Neural progenitor cell (in vitro differentiated cells): ENCODE results near the gene COTL1. TPM values are rescaled to one million over a fixed set of nuclear protein-coding genes. Genes with fewer than 3 reads are reported as not detected.

ENCODE experiments used
- DNase-seq: peaks from one replicate; pipeline ENCODE4 v3.0.0-alpha.2; 2016; ENCODE audit warnings: low spot score
- H2AFZ ChIP-seq: fragments of 200-600 bp; sonication (generic); replicated peaks from 2 replicates; pipeline ENCODE4 v1.6.1; 2016; ENCODE audit warnings: antibody characterized with exemption
- H3F3A ChIP-seq: fragments of 200-600 bp; sonication (generic); 2 replicates; pipeline ENCODE4 v1.6.1; 2016; ENCODE audit warnings: antibody characterized with exemption, low read depth
- H3K27ac ChIP-seq: fragments of 200-600 bp; sonication (generic); 2 replicates; pipeline ENCODE4 v1.5.1; 2016; ENCODE audit warnings: mild to moderate bottlenecking
- H3K27me3 ChIP-seq: fragments of 200-600 bp; sonication (generic); 2 replicates; pipeline ENCODE4 v1.6.1; 2016; ENCODE audit warnings: mild to moderate bottlenecking, moderate library complexity
- H3K36me3 ChIP-seq: fragments of 200-600 bp; sonication (generic); 2 replicates; pipeline ENCODE4 v1.5.1; 2016
- H3K4me1 ChIP-seq: fragments of 200-600 bp; sonication (generic); 2 replicates; pipeline ENCODE4 v1.6.1; 2016; ENCODE audit warnings: mixed run types
- H3K4me2 ChIP-seq: fragments of 200-600 bp; sonication (generic); 2 replicates; pipeline ENCODE4 v1.6.1; 2016
- H3K4me3 ChIP-seq: fragments of 200-600 bp; sonication (generic); 2 replicates; pipeline ENCODE4 v1.5.1; 2016
- H3K79me2 ChIP-seq: fragments of 200-600 bp; sonication (generic); 2 replicates; pipeline ENCODE4 v1.6.1; 2016; ENCODE audit warnings: low read depth
- H3K9ac ChIP-seq: fragments of 200-600 bp; sonication (generic); 2 replicates; pipeline ENCODE4 v1.6.1; 2016
- H3K9me3 ChIP-seq: fragments of 200-600 bp; sonication (generic); 2 replicates; pipeline ENCODE4 v1.5.1; 2016; ENCODE audit warnings: low read depth
- H4K20me1 ChIP-seq: fragments of 200-600 bp; sonication (generic); 2 replicates; pipeline ENCODE4 v1.6.1; 2016; ENCODE audit warnings: low read depth
- H3K27ac Mint-ChIP-seq: 3 replicates; pipeline ENCODE4 v1.8.0; 2021; ENCODE audit warnings: mixed read lengths
- H3K27me3 Mint-ChIP-seq: 2 replicates; pipeline ENCODE4 v1.8.0; 2022; ENCODE audit warnings: low read depth, mild to moderate bottlenecking, inconsistent platforms, moderate library complexity, mixed read lengths; ENCODE audit not compliant: insufficient read depth
- H3K36me3 Mint-ChIP-seq: 3 replicates; pipeline ENCODE4 v1.8.0; 2021; ENCODE audit warnings: mixed read lengths
- H3K4me1 Mint-ChIP-seq: 3 replicates; pipeline ENCODE4 v1.8.0; 2021; ENCODE audit warnings: mixed read lengths
- H3K4me3 Mint-ChIP-seq: 3 replicates; pipeline ENCODE4 v1.8.0; 2021; ENCODE audit warnings: mild to moderate bottlenecking, moderate library complexity, mixed read lengths
- H3K9me3 Mint-ChIP-seq: 3 replicates; pipeline ENCODE4 v1.8.0; 2020; ENCODE audit warnings: mixed read lengths
- EZH2 ChIP-seq: fragments of 200-600 bp; sonication (generic); IDR thresholded peaks from 2 replicates; pipeline ENCODE4 v1.6.1; 2017; ENCODE audit warnings: antibody characterized with exemption, mild to moderate bottlenecking, moderate library complexity
- EZH2phosphoT487 ChIP-seq: fragments of 200-600 bp; sonication (generic); IDR thresholded peaks from 2 replicates; pipeline ENCODE4 v1.6.1; 2017; ENCODE audit warnings: antibody characterized with exemption
- total RNA-seq: library from RNA; depleted of rRNA; stranded (reverse); fragments of >200 nt; gene quantifications from 2 replicates; pipeline ENCODE4 v1.2.3, GENCODE V29; 2015; ENCODE audit warnings: low replicate concordance
- TF ChIP-seq, protein P1 (sequence below): fragments of 200-600 bp; sonication (generic); IDR thresholded peaks from 2 replicates; pipeline ENCODE4 v1.5.1; 2017; ENCODE audit warnings: antibody characterized with exemption, mild to moderate bottlenecking

The COTL1 gene
- total RNA-seq, 1 donor from 2014 or later, result 46.9 TPM

GRCh38 chr16:84554627-84555328 is 63.1 kb downstream of the COTL1 start:
- peaks cover 75% of the 10 kb centered on the region for H3K4me1 Mint-ChIP-seq
- Histone ChIP-seq H3F3A (peaks cover 24% of the 10 kb centered on the region), H3K36me3 (no peaks in the 10 kb centered on the region), H3K4me3 (no peak overlapping the region), H4K20me1 (no peaks in the 10 kb centered on the region), H3K27ac (no peak overlapping the region), H3K4me2 (peak overlapping the region; percentile 58), H2AFZ (no peak overlapping the region), H3K4me1 (peaks cover 17% of the 10 kb centered on the region), H3K27me3 (no peaks in the 10 kb centered on the region), H3K9ac (no peak overlapping the region), H3K9me3 (no peaks in the 10 kb centered on the region), H3K79me2 (no peaks in the 10 kb centered on the region)
- DNase-seq, result no peak
- H3K9me3 Mint-ChIP-seq, result no peaks in the 10 kb centered on the region
- H3K27ac Mint-ChIP-seq, result no peak overlapping the region
- H3K36me3 Mint-ChIP-seq, result no peaks in the 10 kb centered on the region
- H3K27me3 Mint-ChIP-seq, result peaks cover 15% of the 10 kb centered on the region
- no peak for TF ChIP-seq EZH2phosphoT487
- TF ChIP-seq, protein P1, sequence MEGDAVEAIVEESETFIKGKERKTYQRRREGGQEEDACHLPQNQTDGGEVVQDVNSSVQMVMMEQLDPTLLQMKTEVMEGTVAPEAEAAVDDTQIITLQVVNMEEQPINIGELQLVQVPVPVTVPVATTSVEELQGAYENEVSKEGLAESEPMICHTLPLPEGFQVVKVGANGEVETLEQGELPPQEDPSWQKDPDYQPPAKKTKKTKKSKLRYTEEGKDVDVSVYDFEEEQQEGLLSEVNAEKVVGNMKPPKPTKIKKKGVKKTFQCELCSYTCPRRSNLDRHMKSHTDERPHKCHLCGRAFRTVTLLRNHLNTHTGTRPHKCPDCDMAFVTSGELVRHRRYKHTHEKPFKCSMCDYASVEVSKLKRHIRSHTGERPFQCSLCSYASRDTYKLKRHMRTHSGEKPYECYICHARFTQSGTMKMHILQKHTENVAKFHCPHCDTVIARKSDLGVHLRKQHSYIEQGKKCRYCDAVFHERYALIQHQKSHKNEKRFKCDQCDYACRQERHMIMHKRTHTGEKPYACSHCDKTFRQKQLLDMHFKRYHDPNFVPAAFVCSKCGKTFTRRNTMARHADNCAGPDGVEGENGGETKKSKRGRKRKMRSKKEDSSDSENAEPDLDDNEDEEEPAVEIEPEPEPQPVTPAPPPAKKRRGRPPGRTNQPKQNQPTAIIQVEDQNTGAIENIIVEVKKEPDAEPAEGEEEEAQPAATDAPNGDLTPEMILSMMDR, result no peak
- no peak for TF ChIP-seq EZH2
- H3K4me3 Mint-ChIP-seq, result peak overlapping the region; percentile 52

DNA sequence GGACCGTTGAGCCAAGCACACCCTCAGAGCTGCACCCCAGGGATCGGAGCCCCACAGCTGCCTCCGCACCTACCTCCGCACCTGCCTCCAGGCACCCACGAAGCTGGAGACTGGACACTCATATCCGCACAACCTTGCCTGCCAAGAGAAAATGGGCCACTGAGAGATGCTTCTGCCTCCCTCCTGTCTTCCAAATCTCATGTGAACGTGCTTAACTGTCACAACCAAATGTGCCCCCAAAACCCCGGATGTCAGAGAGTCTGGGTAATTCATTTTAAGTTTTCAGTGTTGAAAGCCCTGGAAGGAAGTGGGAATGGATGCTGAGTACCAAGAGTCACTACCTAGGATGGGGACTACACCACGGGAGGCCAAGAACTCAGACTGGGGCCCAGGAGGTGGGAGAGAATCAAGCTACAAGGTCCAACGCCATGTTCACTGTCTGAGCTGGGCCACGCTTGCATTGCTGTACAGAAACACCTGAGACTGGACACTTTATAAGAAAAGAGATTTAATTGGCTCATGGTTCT is 63.9 kb downstream of the COTL1 start:
- H3F3A ChIP-seq, result peaks cover 26% of the 10 kb centered on the region
- no peaks in the 10 kb centered on the region for H3K9me3 Mint-ChIP-seq
- no peak overlapping the region for H3K4me2 ChIP-seq
- no peak for DNase-seq
- H4K20me1 ChIP-seq, result no peaks in the 10 kb centered on the region
- no peaks in the 10 kb centered on the region for H3K79me2 ChIP-seq
- peaks cover 20% of the 10 kb centered on the region for H3K4me1 ChIP-seq
- no peaks in the 10 kb centered on the region for H3K36me3 ChIP-seq
- TF ChIP-seq, protein P1, result no peak
- TF ChIP-seq EZH2phosphoT487 (no peak), EZH2 (no peak)
- no peak overlapping the region for H3K9ac ChIP-seq
- H3K27me3 ChIP-seq, result no peaks in the 10 kb centered on the region
- H3K27ac Mint-ChIP-seq, result peak overlapping the region; percentile 20
- H3K4me1 Mint-ChIP-seq, result peaks cover 74% of the 10 kb centered on the region
- no peak overlapping the region for H2AFZ ChIP-seq
- no peaks in the 10 kb centered on the region for H3K36me3 Mint-ChIP-seq
- no peak overlapping the region for H3K4me3 ChIP-seq
- H3K9me3 ChIP-seq, result no peaks in the 10 kb centered on the region
- H3K27ac ChIP-seq, result no peak overlapping the region
- H3K27me3 Mint-ChIP-seq, result peaks cover 13% of the 10 kb centered on the region
- peak overlapping the region; percentile 52 for H3K4me3 Mint-ChIP-seq

GRCh38 chr16:84552135-84552534 is 65.7 kb downstream of the COTL1 start:
- Mint-ChIP-seq H3K27ac (no peak overlapping the region), H3K27me3 (peaks cover 11% of the 10 kb centered on the region), H3K4me3 (peak overlapping the region; percentile 38), H3K9me3 (no peaks in the 10 kb centered on the region), H3K4me1 (peaks cover 71% of the 10 kb centered on the region), H3K36me3 (no peaks in the 10 kb centered on the region)
- H3K4me1 ChIP-seq, result peaks cover 33% of the 10 kb centered on the region
- no peaks in the 10 kb centered on the region for H3K36me3 ChIP-seq
- no peak overlapping the region for H3K9ac ChIP-seq
- H3K27me3 ChIP-seq, result no peaks in the 10 kb centered on the region
- no peaks in the 10 kb centered on the region for H3K79me2 ChIP-seq
- TF ChIP-seq, protein P1, result no peak
- TF ChIP-seq EZH2phosphoT487, result no peak
- no peak for TF ChIP-seq EZH2
- peaks cover 30% of the 10 kb centered on the region for H3F3A ChIP-seq
- H3K4me2 ChIP-seq, result no peak overlapping the region
- H3K4me3 ChIP-seq, result no peak overlapping the region
- no peaks in the 10 kb centered on the region for H4K20me1 ChIP-seq
- no peak overlapping the region for H3K27ac ChIP-seq
- no peak for DNase-seq
- H2AFZ ChIP-seq, result no peak overlapping the region
- H3K9me3 ChIP-seq, result no peaks in the 10 kb centered on the region
